ENCODE results near the gene SFMBT2. TPM values are rescaled to one million over a fixed set of nuclear protein-coding genes. Genes with fewer than 3 reads are reported as not detected.

The SFMBT2 gene
- total and polyA plus RNA-seq, 2 experiments from 2014 or later: 4.3 to 5.9 TPM

DNA sequence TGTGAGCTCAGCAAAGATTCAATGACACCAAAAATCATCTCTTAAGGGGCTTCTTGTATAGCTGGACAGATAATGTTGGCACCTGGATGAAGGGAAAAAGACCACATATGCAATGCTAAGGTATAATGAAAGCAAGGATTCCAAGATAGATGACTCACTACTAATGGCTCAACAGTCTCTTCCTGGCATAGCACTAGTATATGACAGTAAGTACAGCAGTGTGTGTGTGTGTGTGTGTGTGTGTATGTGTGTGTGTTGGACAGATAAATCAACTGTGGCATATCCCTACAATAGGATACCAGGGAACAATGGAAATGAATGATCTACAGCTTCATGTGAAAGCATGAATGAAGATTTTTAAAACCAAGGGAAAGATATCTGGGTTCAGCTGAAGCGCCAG is 257.1 kb downstream of the SFMBT2 start:
- H3K9me3 ChIP-seq (ENCODE audit: low read depth): no peaks in the 10 kb centered on the region
- H3K4me3 ChIP-seq: no peak overlapping the region
- DNase-seq (ENCODE audit: low read depth in 1 of 2, low spot score in 1 of 2): peak in 1 of 2 donors; percentile 19
- H3K27me3 ChIP-seq: peaks cover 8% of the 10 kb centered on the region
- H3K27ac ChIP-seq: no peak overlapping the region
- no peaks in the 10 kb centered on the region for H3K36me3 ChIP-seq
- no peak for TF ChIP-seq CTCF (IDR thresholded peaks at IDR 0.05; ENCODE audit: low read depth, low read length)
- H3K4me1 ChIP-seq (ENCODE audit: low read depth): no peaks in the 10 kb centered on the region

GRCh38 chr10:7152982-7153381 is 257.9 kb downstream of the SFMBT2 start:
- Histone ChIP-seq H3K27me3 (peaks cover 14% of the 10 kb centered on the region), H3K4me1 (ENCODE audit: low read depth) (no peaks in the 10 kb centered on the region), H3K9me3 (ENCODE audit: low read depth) (no peaks in the 10 kb centered on the region), H3K27ac (no peak overlapping the region), H3K36me3 (no peaks in the 10 kb centered on the region), H3K4me3 (no peak overlapping the region)
- TF ChIP-seq CTCF (IDR thresholded peaks at IDR 0.05; ENCODE audit: low read depth, low read length): no peak
- no peak for DNase-seq (ENCODE audit: low read depth in 1 of 2, low spot score in 1 of 2)

DNA sequence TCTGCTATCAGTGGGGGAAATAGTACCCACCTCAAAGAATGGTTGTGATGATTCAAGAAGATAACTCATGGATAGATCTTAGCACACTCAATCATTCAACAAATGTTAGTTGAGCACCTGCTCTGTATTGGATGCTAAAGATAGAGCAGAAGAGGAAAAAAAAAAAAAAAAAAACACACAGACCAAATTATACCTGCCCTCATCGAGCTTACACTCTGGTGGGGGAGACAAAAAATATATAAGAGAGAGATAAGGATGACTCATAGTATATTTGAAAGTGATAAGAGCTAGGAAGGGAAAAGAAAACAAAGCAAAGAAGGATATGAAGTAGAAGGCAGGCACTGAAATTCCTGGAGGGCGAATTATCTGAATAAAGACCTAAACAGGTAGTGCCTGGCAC is 258.5 kb downstream of the SFMBT2 start:
- H3K27ac ChIP-seq: no peak overlapping the region

DNA sequence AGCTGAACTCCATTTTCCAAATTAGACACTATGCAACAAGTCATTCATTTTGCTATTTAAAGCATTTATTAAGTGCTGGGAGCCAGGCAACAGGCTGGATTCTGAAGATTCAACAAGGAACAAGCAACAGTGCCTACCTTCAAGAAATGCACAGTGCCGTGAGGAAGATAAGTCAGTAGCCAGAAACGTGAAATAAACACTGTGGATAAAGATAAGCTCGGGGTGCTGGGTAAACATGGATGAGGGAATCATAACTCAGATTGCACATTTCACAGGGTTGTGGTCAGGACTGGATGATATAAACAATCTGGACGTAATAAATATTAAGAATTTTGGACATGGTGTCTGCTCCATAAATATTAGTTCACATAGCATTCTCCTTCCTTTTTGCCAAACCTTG is 259.3 kb downstream of the SFMBT2 start:
- Histone ChIP-seq H3K9me3 (ENCODE audit: low read depth) (no peaks in the 10 kb centered on the region), H3K4me3 (no peak overlapping the region), H3K27me3 (peaks cover 20% of the 10 kb centered on the region), H3K27ac (no peak overlapping the region), H3K36me3 (no peaks in the 10 kb centered on the region), H3K4me1 (ENCODE audit: low read depth) (no peaks in the 10 kb centered on the region)
- no peak for DNase-seq (ENCODE audit: low read depth in 1 of 2, low spot score in 1 of 2)
- no peak for TF ChIP-seq CTCF (IDR thresholded peaks at IDR 0.05; ENCODE audit: low read depth, low read length)

More for the DNA sequence above, 258.5 kb downstream of the SFMBT2 start:
- H3K9me3 ChIP-seq (ENCODE audit: low read depth): no peaks in the 10 kb centered on the region
- TF ChIP-seq CTCF (IDR thresholded peaks at IDR 0.05; ENCODE audit: low read depth, low read length): no peak
- peaks cover 16% of the 10 kb centered on the region for H3K27me3 ChIP-seq
- no peaks in the 10 kb centered on the region for H3K4me1 ChIP-seq (ENCODE audit: low read depth)
- DNase-seq (ENCODE audit: low read depth in 1 of 2, low spot score in 1 of 2): no peak
- no peaks in the 10 kb centered on the region for H3K36me3 ChIP-seq
- no peak overlapping the region for H3K4me3 ChIP-seq

- H3K9me3 ChIP-seq (ENCODE audit: low read depth): no peaks in the 10 kb centered on the region
- H3K4me1 ChIP-seq (ENCODE audit: low read depth): no peaks in the 10 kb centered on the region
- no peak for DNase-seq (ENCODE audit: low read depth in 1 of 2, low spot score in 1 of 2)
- no peak for TF ChIP-seq CTCF (IDR thresholded peaks at IDR 0.05; ENCODE audit: low read depth, low read length)
- H3K36me3 ChIP-seq: no peaks in the 10 kb centered on the region
- peaks cover 20% of the 10 kb centered on the region for H3K27me3 ChIP-seq
- H3K4me3 ChIP-seq: no peak overlapping the region
- H3K27ac ChIP-seq: no peak overlapping the region
Measured at GRCh38 chr10:7150349-7150748, 260.5 kb downstream of the SFMBT2 start.

DNA sequence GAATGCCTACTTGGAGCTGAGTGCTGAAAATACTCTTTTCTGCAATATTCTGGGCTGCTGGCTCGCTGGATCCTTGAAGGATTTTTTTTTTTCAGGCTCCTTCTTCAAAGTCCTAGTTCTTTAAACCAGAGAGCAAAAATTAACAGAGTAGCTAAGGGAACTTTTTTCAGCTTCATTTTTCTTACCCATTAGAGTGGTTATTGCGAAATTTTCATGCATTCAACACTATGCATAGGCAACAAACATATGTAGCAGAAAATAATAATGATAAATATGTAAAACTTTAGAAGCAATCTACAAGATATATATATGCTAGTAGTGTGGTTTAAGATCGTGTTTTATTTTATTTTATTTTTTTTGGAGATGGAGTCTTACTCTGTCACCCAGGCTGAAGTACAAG is 264.6 kb downstream of the SFMBT2 start:
- no peaks in the 10 kb centered on the region for H3K4me1 ChIP-seq (ENCODE audit: low read depth)
- TF ChIP-seq CTCF (IDR thresholded peaks at IDR 0.05; ENCODE audit: low read depth, low read length): no peak

More for the DNA sequence above, 264.6 kb downstream of the SFMBT2 start:
- Histone ChIP-seq H3K27me3 (peaks cover 23% of the 10 kb centered on the region), H3K9me3 (ENCODE audit: low read depth) (no peaks in the 10 kb centered on the region), H3K36me3 (no peaks in the 10 kb centered on the region), H3K4me3 (no peak overlapping the region), H3K27ac (no peak overlapping the region)
- DNase-seq (ENCODE audit: low read depth in 1 of 2, low spot score in 1 of 2): no peak
